H1 (cell line): ENCODE measurements around the gene CHRNA4. TPM values are rescaled to one million over a fixed set of nuclear protein-coding genes. Genes with fewer than 3 reads are reported as not detected.

Source experiments
- CTCF ChIA-PET: fragments of 300-600 bp; sonication (Branson Sonifier 250); formaldehyde crosslinking; loops from one replicate; lab custom pipeline; 2021; ENCODE audit not compliant: partially characterized antibody; lab: Charles Lee
- POLR2A ChIA-PET: fragments of 300-600 bp; sonication (Branson Sonifier 250); formaldehyde crosslinking; loops from one replicate; lab custom pipeline; 2021; ENCODE audit warnings: inconsistent platforms; ENCODE audit not compliant: partially characterized antibody; lab: Charles Lee
- DNase-seq, 2 experiments: peaks; one replicate each; pipeline versions ENCODE4 v3.0.0 to v3.0.0-alpha.2; 2010 to 2022; ENCODE audit warnings: low spot score in 2 of 2, low read depth in 1 of 2, mixed read lengths in 1 of 2
- FAIRE-seq: peaks from 2 replicates; lab custom pipeline; 2011; peaks lifted over from hg19 to GRCh38; lab: Jason Lieb, UNC
- H2AFZ ChIP-seq: 2 replicates; pipeline ENCODE4 v1.8.1; 2012; ENCODE audit warnings: low read length, inconsistent platforms
- H2AK5ac ChIP-seq: 2 replicates; pipeline ENCODE4 v1.6.1; 2013; ENCODE audit warnings: low read depth, low read length
- H2BK120ac ChIP-seq: replicated peaks from 2 replicates; pipeline ENCODE3; 2013; ENCODE audit warnings: low read depth, low read length, inconsistent platforms
- H2BK12ac ChIP-seq: 2 replicates; pipeline ENCODE4 v1.6.1; 2013; ENCODE audit warnings: low read depth, low read length
- H2BK15ac ChIP-seq: 2 replicates; pipeline ENCODE4 v1.6.1; 2013; ENCODE audit warnings: low read length
- H2BK20ac ChIP-seq: 2 replicates; pipeline ENCODE4 v1.6.1; 2013; ENCODE audit warnings: low read length
- H2BK5ac ChIP-seq: 2 replicates; pipeline ENCODE4 v1.6.1; 2013; ENCODE audit warnings: low read depth, low read length
- H3K14ac ChIP-seq: 2 replicates; pipeline ENCODE4 v1.6.1; 2013; ENCODE audit warnings: inconsistent platforms; ENCODE audit not compliant: insufficient read length
- H3K18ac ChIP-seq: 2 replicates; pipeline ENCODE4 v1.6.1; 2013; ENCODE audit warnings: low read length; ENCODE audit errors: extremely low read depth
- H3K23ac ChIP-seq: 2 replicates; pipeline ENCODE4 v1.6.1; 2013; ENCODE audit warnings: inconsistent platforms; ENCODE audit not compliant: insufficient read length
- H3K23me2 ChIP-seq: 2 replicates; pipeline ENCODE4 v1.6.1; 2013; ENCODE audit warnings: low read depth, low read length
- H3K27ac ChIP-seq: 2 replicates; pipeline ENCODE4 v1.6.1; 2011; ENCODE audit warnings: low read depth, low read length, inconsistent platforms
- H3K27me3 ChIP-seq, 4 experiments: replicated peaks in 1 of 4; 1 replicate in 1 of 4; 2 replicates in 3 of 4; pipeline versions ENCODE4 v1.6.1 to v1.8.1; 2011 to 2013; ENCODE audit warnings: low read length in 3 of 4, mild to moderate bottlenecking in 3 of 4, inconsistent platforms in 2 of 4, mixed read lengths in 2 of 4, moderate library complexity in 1 of 4; ENCODE audit not compliant: control insufficient read depth in 3 of 4, insufficient read depth in 3 of 4; ENCODE audit errors: extremely low read depth in 1 of 4
- H3K36me3 ChIP-seq, 4 experiments: 2 replicates each; pipeline versions ENCODE4 v1.6.1 to v1.8.1; 2011 to 2013; ENCODE audit warnings: mild to moderate bottlenecking in 4 of 4, low read length in 3 of 4, moderate library complexity in 2 of 4, control low read depth in 1 of 4, inconsistent platforms in 1 of 4; ENCODE audit not compliant: insufficient read depth in 4 of 4, control insufficient read depth in 2 of 4
- H3K4ac ChIP-seq: replicated peaks from 2 replicates; pipeline ENCODE3; 2013; ENCODE audit warnings: low read length, low read depth, mixed read lengths, inconsistent platforms; ENCODE audit not compliant: insufficient read length
- H3K4me1 ChIP-seq, 4 experiments: replicated peaks in 1 of 4; 1 replicate in 1 of 4; 2 replicates in 3 of 4; pipeline versions ENCODE4 v1.6.1 to v1.8.1; 2011 to 2013; ENCODE audit warnings: low read length in 3 of 4, inconsistent platforms in 2 of 4, mixed read lengths in 1 of 4; ENCODE audit not compliant: insufficient read depth in 4 of 4, control insufficient read depth in 3 of 4
- H3K4me2 ChIP-seq, 2 experiments: 2 replicates each; pipeline versions ENCODE4 v1.6.1 to v1.8.1; 2011 to 2013; ENCODE audit warnings: low read depth in 2 of 2, low read length in 2 of 2, control low read depth in 1 of 2, inconsistent platforms in 1 of 2, mild to moderate bottlenecking in 1 of 2; ENCODE audit not compliant: insufficient read depth in 1 of 2
- H3K4me3 ChIP-seq, 4 experiments: fragments of 200-600, 300-600 bp in 1 of 4; sonication (generic), shearing (Covaris generic), sonication (Bioruptor Twin) in 1 of 4; 2 replicates each; pipeline versions ENCODE4 v1.5.1 to v1.8.1; 2011 to 2016; ENCODE audit warnings: low read length in 4 of 4, low read depth in 3 of 4, control low read depth in 2 of 4, inconsistent platforms in 2 of 4, mild to moderate bottlenecking in 2 of 4, mixed read lengths in 1 of 4, moderate library complexity in 1 of 4; ENCODE audit not compliant: insufficient read depth in 2 of 4; ENCODE audit errors: extremely low read depth in 1 of 4
- H3K56ac ChIP-seq: replicated peaks from 2 replicates; pipeline ENCODE3; 2013; ENCODE audit warnings: low read depth, mild to moderate bottlenecking, mixed read lengths, low read length, inconsistent platforms; ENCODE audit not compliant: insufficient read length
- H3K79me1 ChIP-seq: 2 replicates; pipeline ENCODE4 v1.6.1; 2013; ENCODE audit warnings: low read depth, low read length, control low read depth
- H3K79me2 ChIP-seq, 2 experiments: 2 replicates each; pipeline versions ENCODE4 v1.6.1 to v1.8.1; 2012 to 2013; ENCODE audit warnings: low read length in 2 of 2, mild to moderate bottlenecking in 2 of 2, inconsistent platforms in 1 of 2; ENCODE audit not compliant: insufficient read depth in 2 of 2, control insufficient read depth in 1 of 2
- H3K9ac ChIP-seq, 4 experiments: replicated peaks in 1 of 4; 1 replicate in 1 of 4; 2 replicates in 3 of 4; pipeline versions ENCODE4 v1.6.1 to v1.8.1; 2011 to 2013; ENCODE audit warnings: low read depth in 3 of 4, low read length in 3 of 4, control low read depth in 2 of 4, mild to moderate bottlenecking in 2 of 4, moderate library complexity in 2 of 4, inconsistent platforms in 1 of 4; ENCODE audit errors: extremely low read depth in 1 of 4
- H3K9me3 ChIP-seq, 2 experiments: 2 replicates each; pipeline versions ENCODE4 v1.6.1 to v1.8.1; 2012 to 2013; ENCODE audit warnings: mild to moderate bottlenecking in 2 of 2, moderate library complexity in 2 of 2, control low read depth in 1 of 2, inconsistent platforms in 1 of 2, low read depth in 1 of 2, low read length in 1 of 2, mixed read lengths in 1 of 2; ENCODE audit not compliant: insufficient read depth in 2 of 2
- H4K20me1 ChIP-seq, 2 experiments: replicated peaks in 1 of 2; 2 replicates each; pipeline versions ENCODE3 to v1.8.1; 2011 to 2013; ENCODE audit warnings: inconsistent platforms in 2 of 2, low read length in 2 of 2, mild to moderate bottlenecking in 1 of 2; ENCODE audit not compliant: insufficient read depth in 2 of 2, control insufficient read depth in 1 of 2
- H4K5ac ChIP-seq: 2 replicates; pipeline ENCODE4 v1.6.1; 2013; ENCODE audit warnings: low read length, low read depth, mixed read lengths, inconsistent platforms; ENCODE audit not compliant: insufficient read length
- H4K8ac ChIP-seq: 2 replicates; pipeline ENCODE4 v1.8.0; 2013; ENCODE audit warnings: mild to moderate bottlenecking, moderate library complexity, low read length, inconsistent platforms; ENCODE audit not compliant: insufficient read depth; ENCODE audit errors: extremely low read depth
- H4K91ac ChIP-seq: replicated peaks from 2 replicates; pipeline ENCODE3; 2013; ENCODE audit warnings: low read length, mixed read lengths, inconsistent platforms; ENCODE audit not compliant: insufficient read length
- ASH2L ChIP-seq: fragments of 200-600, 300-600 bp; sonication (generic); IDR thresholded peaks from one replicate; pipeline ENCODE4 v1.7.1; 2017; ENCODE audit warnings: low read length
- ATF2 ChIP-seq: IDR thresholded peaks from 2 replicates; pipeline ENCODE4 v1.6.1; 2012; ENCODE audit warnings: low read length, inconsistent platforms
- BACH1 ChIP-seq: IDR thresholded peaks from 2 replicates; pipeline ENCODE4 v1.6.1; 2012; ENCODE audit warnings: low read length, improper control_type of control experiment
- CEBPB ChIP-seq: IDR thresholded peaks from 2 replicates; pipeline ENCODE4 v1.6.1; 2012; ENCODE audit warnings: low read depth, low read length
- EZH2 ChIP-seq: fragments of 200-600 bp; sonication (generic); IDR thresholded peaks from 2 replicates; pipeline ENCODE4 v1.7.1; 2012; ENCODE audit warnings: low read depth, mild to moderate bottlenecking, moderate library complexity, low read length, inconsistent platforms; ENCODE audit not compliant: severe bottlenecking
- KDM4A ChIP-seq: IDR thresholded peaks from one replicate; pipeline ENCODE4 v1.7.1; 2012; ENCODE audit warnings: low read depth, mild to moderate bottlenecking, moderate library complexity, low read length, inconsistent platforms; ENCODE audit not compliant: severe bottlenecking
- KDM5A ChIP-seq: fragments of 200-600 bp; IDR thresholded peaks from 2 replicates; pipeline ENCODE4 v1.7.1; 2012; ENCODE audit warnings: mild to moderate bottlenecking, low read length, inconsistent platforms, mixed read lengths
- NANOG ChIP-seq: IDR thresholded peaks from 2 replicates; pipeline ENCODE4 v1.6.1; 2011; ENCODE audit warnings: low read length, low read depth, mild to moderate bottlenecking, inconsistent platforms; ENCODE audit not compliant: insufficient read depth, poor library complexity, severe bottlenecking
- POLR2AphosphoS5 ChIP-seq: IDR thresholded peaks from 2 replicates; pipeline ENCODE4 v1.6.1; 2011; ENCODE audit warnings: low read depth, low read length
- SIX5 ChIP-seq: IDR thresholded peaks from 2 replicates; pipeline ENCODE4 v1.6.1; 2011; ENCODE audit warnings: mild to moderate bottlenecking, low read depth, low read length
- TAF1 ChIP-seq: IDR thresholded peaks from 2 replicates; pipeline ENCODE4 v1.6.1; 2011; ENCODE audit warnings: mild to moderate bottlenecking, low read depth, low read length
- WGBS, 2 experiments: shearing (Covaris generic) in 1 of 2; methylation state at CpG; one replicate each; pipeline versions ENCODE4 v1.1.6 to v1.1.7; 2013 to 2015; ENCODE audit warnings: low lambda C conversion rate in 2 of 2, mixed read lengths in 2 of 2, inconsistent platforms in 1 of 2, low coverage in 1 of 2, missing lambda C conversion rate in 1 of 2; ENCODE audit not compliant: insufficient replicate concordance in 2 of 2, insufficient coverage in 1 of 2, insufficient read length in 1 of 2; ENCODE audit errors: extremely low coverage in 1 of 2, missing lambda C conversion rate in 1 of 2; 5-methylcytosine and 5-hydroxymethylcytosine counted together
- polyA plus RNA-seq, 7 experiments: library from polyadenylated mRNA; depleted of rRNA in 3 of 7; stranded (reverse) in 5 of 7; unstranded in 2 of 7; fragments of >200 nt in 5 of 7; fragments of 200-250 nt in 2 of 7; gene quantifications; 1 replicate in 5 of 7; 2 replicates in 1 of 7; 4 replicates in 1 of 7; pipeline versions ENCODE4 v1.2.1 to v1.2.3, GENCODE V29; 2011 to 2013; ENCODE audit warnings: missing spikeins in 2 of 7, mixed read lengths in 2 of 7
- total RNA-seq: library from RNA; stranded (reverse); fragmentation: NEBNext Ultra II Directional; extraction: Animal tissue kit (Norgen Biotek cat#: 25700); gene quantifications from 2 replicates; pipeline ENCODE4 v1.2.1, GENCODE V29; 2021

The CHRNA4 gene
- total and polyA plus RNA-seq, 2 of the 8 experiments (the other 6 are each of a cell fraction or from before 2014, with no cell fraction given) = 4.3 to 5.7 TPM

DNA sequence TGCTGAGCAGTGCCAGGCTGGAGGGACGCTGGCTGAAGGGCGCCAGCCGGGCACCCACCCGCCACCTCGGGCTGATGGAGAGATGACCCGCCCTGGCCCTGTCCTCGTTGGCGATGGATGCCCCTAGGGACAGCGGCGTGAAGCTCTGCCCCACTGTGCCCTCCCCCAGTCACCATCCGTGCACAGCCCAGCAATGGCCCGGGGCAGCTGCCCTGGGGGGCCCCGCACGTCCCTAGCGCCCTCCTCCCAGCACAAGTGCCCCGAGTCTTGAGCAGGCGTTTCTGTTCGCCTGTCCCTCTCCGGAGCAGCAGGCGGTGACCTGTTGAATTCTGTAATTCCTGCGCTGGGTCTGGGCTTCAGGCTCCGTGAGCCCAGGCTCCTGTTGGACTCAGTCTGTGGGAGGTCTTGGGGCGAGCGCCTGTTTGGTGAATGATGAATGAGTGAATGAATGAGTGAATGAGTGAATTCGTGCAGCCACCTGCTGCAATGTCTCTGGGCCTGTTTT, 36.8 kb upstream of the CHRNA4 start:
- WGBS, 2 experiments = 89% methylated on average over 25 of the region's 25 CpGs; no CpG with 5 or more reads in 1 of the 2 experiments
- POLR2A ChIA-PET = no interaction called here
- no peaks in the 10 kb centered on the region for H3K23me2 ChIP-seq
- H3K4me2 ChIP-seq = no peak overlapping the region
- H2BK120ac ChIP-seq = no peak overlapping the region
- H3K14ac ChIP-seq = no peak overlapping the region
- no peak overlapping the region for H3K27ac ChIP-seq
- no peak overlapping the region for H3K56ac ChIP-seq
- no peaks in the 10 kb centered on the region for H3K79me1 ChIP-seq
- H2BK5ac ChIP-seq = no peak overlapping the region
- H2AFZ ChIP-seq = no peak overlapping the region
- FAIRE-seq (no peak), DNase-seq (no peak)
- no peaks in the 10 kb centered on the region for H3K36me3 ChIP-seq
- no peak overlapping the region for H2AK5ac ChIP-seq
- H3K79me2 ChIP-seq = no peaks in the 10 kb centered on the region
- peaks cover 0 to 19% (median 18%) of the 10 kb centered on the region in 4 experiments; a peak in 6 of 7 replicates for H3K4me1 ChIP-seq
- no peak overlapping the region for H2BK15ac ChIP-seq
- H3K4ac ChIP-seq = no peak overlapping the region
- no peak overlapping the region for H3K18ac ChIP-seq
- H2BK20ac ChIP-seq = no peak overlapping the region
- H3K23ac ChIP-seq = no peak overlapping the region
- no peak overlapping the region for H3K9ac ChIP-seq
- no peak for TF ChIP-seq KDM4A
- no peak for TF ChIP-seq EZH2
- no peak for TF ChIP-seq BACH1
- TF ChIP-seq SIX5 = no peak
- no peak for TF ChIP-seq NANOG
- no peak for TF ChIP-seq ATF2
- no peak for TF ChIP-seq TAF1
- no peak for TF ChIP-seq POLR2AphosphoS5
- TF ChIP-seq CEBPB = no peak
- TF ChIP-seq KDM5A = no peak
- no peak for TF ChIP-seq ASH2L
- H3K4me3 ChIP-seq = no peak overlapping the region
- CTCF ChIA-PET = interaction anchor here (0.6 to 6.3 kb wide), 4 partner anchors 9 to 121 kb away, joined by 3 to 67 read pairs (median 6); no protein-coding TSS in a partner anchor
- H4K5ac ChIP-seq = no peak overlapping the region
- H4K20me1 ChIP-seq = no peaks in the 10 kb centered on the region
- no peak overlapping the region for H4K91ac ChIP-seq
- peaks cover 0 to under 1% (median 0%) of the 10 kb centered on the region in 4 experiments; a peak in 1 of 7 replicates for H3K27me3 ChIP-seq
- H4K8ac ChIP-seq = no peak overlapping the region
- peaks cover 0 to 1% of the 10 kb centered on the region in 2 experiments; a peak in 2 of 4 replicates for H3K9me3 ChIP-seq
- H2BK12ac ChIP-seq = no peak overlapping the region
